ENCODE data around the gene G3BP1. TPM values are rescaled to one million over a fixed set of nuclear protein-coding genes. Genes with fewer than 3 reads are reported as not detected.
A peak's percentile ranks its signal among the peaks of the same experiment; 100 is the strongest.
"Not testable (repeated sequence)": the region's sequence is repeated elsewhere in the genome, so short reads cannot be mapped to it uniquely, and the experiment has no call there.

Gene G3BP1
- total RNA-seq, 2 experiments from 2014 or later: 253 to 280 TPM

DNA sequence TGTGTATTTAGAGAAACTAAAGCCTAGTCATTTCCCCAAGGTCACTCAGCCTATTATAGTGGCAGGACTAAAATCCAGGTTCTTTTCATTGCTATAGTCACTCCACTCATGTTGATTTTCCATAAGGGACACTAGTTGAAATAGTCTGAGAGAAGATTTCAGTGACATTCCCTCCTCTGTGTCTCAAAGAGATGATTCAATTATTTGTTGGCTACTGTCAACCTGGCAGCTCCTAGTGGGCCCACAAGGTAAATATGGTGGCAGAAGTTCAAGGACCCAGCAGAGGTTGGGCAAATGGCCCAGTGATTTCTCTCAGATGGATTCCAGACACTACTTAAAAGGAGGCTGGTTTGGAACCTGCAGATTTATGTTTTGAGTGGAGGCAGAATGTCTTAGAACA is 48.1 kb downstream of the G3BP1 start:
- ChIA-PET CTCF (interaction anchor here (0.5 to 0.9 kb wide), 2 partner anchors 28 to 323 kb away, joined by 3 to 4 read pairs; no protein-coding TSS in a partner anchor), POLR2A (no interaction called here)
- ATAC-seq: no peak
- no peak for DNase-seq
- Mint-ChIP-seq H3K4me3 (no peak overlapping the region), H3K36me3 (ENCODE audit: low read depth) (peaks cover 16% of the 10 kb centered on the region), H3K27ac (no peak overlapping the region), H3K4me1 (no peaks in the 10 kb centered on the region), H3K9me3 (ENCODE audit: low read depth) (no peaks in the 10 kb centered on the region), H3K27me3 (no peaks in the 10 kb centered on the region)
- intact Hi-C loops (cut with DNase I, micrococcal nuclease): no loop called here

DNA sequence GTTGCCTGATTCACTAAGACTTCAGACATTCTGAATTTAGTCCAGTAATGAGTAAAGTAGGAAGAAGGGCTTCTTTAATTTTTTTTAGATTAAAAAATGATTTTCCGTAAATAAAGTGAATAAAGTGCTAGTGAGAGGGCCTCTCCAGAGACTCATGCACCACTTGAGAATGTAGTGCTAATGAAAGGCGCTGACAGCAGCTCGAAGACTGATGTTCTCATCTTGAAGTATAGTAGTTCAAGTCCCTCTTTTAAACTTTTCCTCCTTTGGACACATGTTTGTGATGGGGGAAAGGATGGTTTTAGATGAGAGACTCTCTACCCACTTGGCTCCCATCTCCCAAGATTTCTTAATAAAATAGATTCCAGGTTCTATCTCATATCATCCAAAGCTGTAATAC is 48.5 kb downstream of the G3BP1 start:
- ATAC-seq (no peak), DNase-seq (no peak)
- no peaks in the 10 kb centered on the region for H3K4me1 Mint-ChIP-seq
- peaks cover 17% of the 10 kb centered on the region for H3K36me3 Mint-ChIP-seq (ENCODE audit: low read depth)
- H3K27me3 Mint-ChIP-seq: no peaks in the 10 kb centered on the region
- H3K27ac Mint-ChIP-seq: no peak overlapping the region
- no peaks in the 10 kb centered on the region for H3K9me3 Mint-ChIP-seq (ENCODE audit: low read depth)
- POLR2A ChIA-PET: no interaction called here
- CTCF ChIA-PET: interaction anchor here (0.9 kb wide), 1 partner anchor 323 kb away, joined by 3 read pairs; no protein-coding TSS in a partner anchor
- H3K4me3 Mint-ChIP-seq: no peak overlapping the region
- intact Hi-C loops (cut with DNase I, micrococcal nuclease): no loop called here

DNA sequence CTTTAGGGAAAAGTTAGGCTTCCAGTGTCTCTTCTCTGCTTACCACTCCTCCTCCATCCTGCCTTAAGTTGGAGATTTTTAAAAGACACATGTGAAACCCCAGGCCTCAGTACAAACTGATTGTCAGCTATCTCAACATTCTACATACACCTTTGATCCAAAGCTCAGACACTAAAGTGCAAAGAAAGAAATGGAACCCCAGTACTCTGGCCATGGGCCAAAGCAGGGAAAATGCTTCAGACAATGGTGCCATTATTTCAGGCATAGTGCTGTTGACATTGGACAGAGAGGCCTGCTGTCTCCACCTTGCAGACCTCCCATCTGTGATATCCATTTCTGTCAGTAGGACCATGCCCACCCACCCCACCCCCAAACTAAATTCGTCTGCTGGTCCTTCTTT is 49.1 kb downstream of the G3BP1 start:
- ChIA-PET CTCF (interaction anchor here (0.9 kb wide), 1 partner anchor 322 kb away, joined by 3 read pairs; no protein-coding TSS in a partner anchor), POLR2A (no interaction called here)
- DNase-seq (no peak), ATAC-seq (no peak)
- Mint-ChIP-seq H3K36me3 (ENCODE audit: low read depth) (peaks cover 14% of the 10 kb centered on the region), H3K27me3 (no peaks in the 10 kb centered on the region), H3K27ac (no peak overlapping the region), H3K4me1 (no peaks in the 10 kb centered on the region), H3K4me3 (no peak overlapping the region), H3K9me3 (ENCODE audit: low read depth) (no peaks in the 10 kb centered on the region)
- intact Hi-C loops (cut with DNase I, micrococcal nuclease): no loop called here

DNA sequence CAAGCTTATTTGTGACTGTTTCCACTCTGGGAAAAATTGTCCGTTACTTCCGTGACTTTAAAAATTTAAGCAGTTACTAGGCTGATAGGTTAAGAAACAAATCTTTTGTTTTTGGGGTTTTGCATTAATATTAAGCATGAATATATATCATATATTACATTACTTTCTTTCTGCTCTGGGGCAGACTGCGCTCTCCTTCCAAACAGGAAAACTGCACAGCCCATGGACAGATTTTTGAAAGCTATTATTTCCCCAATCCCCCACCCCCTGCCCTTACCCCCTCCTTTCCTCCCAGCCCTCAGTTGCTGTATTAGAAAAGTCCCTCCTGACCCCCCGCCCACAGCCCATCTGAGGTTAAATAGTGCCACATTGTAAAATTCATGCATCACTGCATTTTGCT is 50.4 kb downstream of the G3BP1 start:
- POLR2A ChIA-PET: no interaction called here
- no peak overlapping the region for H3K4me3 Mint-ChIP-seq
- peaks cover 17% of the 10 kb centered on the region for H3K36me3 Mint-ChIP-seq (ENCODE audit: low read depth)
- CTCF ChIA-PET: no interaction called here
- no peak for ATAC-seq
- H3K9me3 Mint-ChIP-seq (ENCODE audit: low read depth): no peaks in the 10 kb centered on the region
- intact Hi-C loops (cut with DNase I, micrococcal nuclease): no loop called here
- no peak overlapping the region for H3K27ac Mint-ChIP-seq
- no peaks in the 10 kb centered on the region for H3K4me1 Mint-ChIP-seq
- H3K27me3 Mint-ChIP-seq: no peaks in the 10 kb centered on the region
- no peak for DNase-seq

DNA sequence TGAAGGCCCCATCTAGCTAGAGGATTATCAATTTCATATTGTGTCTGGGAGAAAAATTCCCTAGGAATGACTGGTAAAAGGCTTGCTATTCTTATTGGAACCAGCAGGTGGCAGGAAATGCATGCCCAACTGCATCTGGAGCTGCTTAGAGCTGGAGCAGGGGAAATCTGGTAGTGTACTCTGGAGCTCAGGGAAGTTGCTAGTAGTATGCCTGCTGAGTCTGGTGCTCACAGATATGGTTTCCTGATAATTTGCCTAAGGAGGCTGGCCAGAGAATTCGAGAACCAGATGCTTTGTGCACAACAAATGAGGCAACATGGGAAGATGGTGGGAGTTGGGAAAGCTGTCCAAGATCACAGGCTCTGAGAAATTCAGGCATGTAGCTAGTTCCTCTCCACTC is 53.7 kb downstream of the G3BP1 start:
- CTCF ChIA-PET: interaction anchor here (0.6 to 3.6 kb wide), 25 partner anchors 8 to 701 kb away, joined by 3 to 97 read pairs (median 3); no protein-coding TSS in a partner anchor
- no peak for ATAC-seq
- H3K36me3 Mint-ChIP-seq (ENCODE audit: low read depth): peaks cover 34% of the 10 kb centered on the region
- DNase-seq: peak; percentile 47
- peaks cover 6% of the 10 kb centered on the region for H3K4me1 Mint-ChIP-seq
- no peak overlapping the region for H3K4me3 Mint-ChIP-seq
- intact Hi-C loops (cut with DNase I, micrococcal nuclease): loop anchor here (1.0 to 5.0 kb wide), 6 partner anchors 318 to 680 kb away; no protein-coding TSS in a partner anchor
- H3K9me3 Mint-ChIP-seq (ENCODE audit: low read depth): no peaks in the 10 kb centered on the region
- H3K27me3 Mint-ChIP-seq: no peaks in the 10 kb centered on the region
- POLR2A ChIA-PET: no interaction called here
- H3K27ac Mint-ChIP-seq: no peak overlapping the region

DNA sequence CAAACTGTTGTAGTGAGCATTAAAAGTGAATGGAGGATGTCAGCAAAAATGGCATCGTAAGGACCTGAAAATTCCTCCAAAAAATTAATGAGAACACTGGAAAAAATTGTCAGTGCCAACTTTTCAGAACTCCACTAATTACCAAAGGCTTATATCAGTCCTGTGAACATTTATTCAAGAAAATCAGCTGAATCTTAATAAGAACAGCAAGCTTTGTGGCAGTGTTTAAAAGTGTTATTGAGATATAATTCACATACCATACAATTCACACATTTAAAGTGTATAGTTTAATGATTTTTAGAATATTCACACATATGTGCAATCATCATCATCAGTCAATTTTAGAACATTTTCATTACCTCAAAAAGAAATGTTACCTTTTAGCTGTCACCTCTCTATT is 57.6 kb downstream of the G3BP1 start:
- ATAC-seq: no peak

DNA sequence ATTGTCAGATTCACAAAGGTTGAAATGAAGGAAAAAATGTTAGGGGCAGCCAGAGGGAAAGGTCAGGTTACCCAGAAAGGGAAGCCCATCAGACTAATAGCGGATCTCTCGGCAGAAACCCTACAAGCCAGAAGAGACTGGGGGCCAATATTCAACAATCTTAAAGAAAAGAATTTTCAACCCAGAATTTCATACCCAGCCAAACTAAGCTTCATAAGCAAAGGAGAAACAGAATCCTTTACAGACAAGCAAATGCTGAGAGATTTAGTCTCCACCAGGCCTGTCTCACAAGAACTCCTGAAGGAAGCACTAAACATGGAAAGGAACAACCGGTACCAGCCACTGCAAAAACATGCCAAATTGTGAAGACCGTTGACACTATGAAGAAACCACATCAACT is 61.1 kb downstream of the G3BP1 start:
- peaks cover 20% of the 10 kb centered on the region for H3K4me1 Mint-ChIP-seq
- DNase-seq; ATAC-seq; H3K27me3 Mint-ChIP-seq; POLR2A ChIA-PET; H3K27ac Mint-ChIP-seq; H3K4me3 Mint-ChIP-seq; intact Hi-C loops (cut with DNase I, micrococcal nuclease); CTCF ChIA-PET: not testable (repeated sequence)
- H3K36me3 Mint-ChIP-seq (ENCODE audit: low read depth): peaks cover 47% of the 10 kb centered on the region
- peaks cover 41% of the 10 kb centered on the region for H3K9me3 Mint-ChIP-seq (ENCODE audit: low read depth)

More for the DNA sequence above, 57.6 kb downstream of the G3BP1 start:
- Mint-ChIP-seq H3K9me3 (ENCODE audit: low read depth) (peaks cover 22% of the 10 kb centered on the region), H3K4me3 (no peak overlapping the region), H3K27ac (no peak overlapping the region), H3K4me1 (peaks cover 20% of the 10 kb centered on the region), H3K36me3 (ENCODE audit: low read depth) (peaks cover 60% of the 10 kb centered on the region), H3K27me3 (no peaks in the 10 kb centered on the region)
- CTCF ChIA-PET: interaction anchor here (0.6 to 1.9 kb wide), 2 partner anchors 23 to 314 kb away, joined by 3 to 7 read pairs; no protein-coding TSS in a partner anchor
- POLR2A ChIA-PET: no interaction called here
- intact Hi-C loops (cut with DNase I, micrococcal nuclease): loop anchor here (5.0 kb wide), 2 partner anchors 443 to 518 kb away; no protein-coding TSS in a partner anchor
- DNase-seq: no peak

DNA sequence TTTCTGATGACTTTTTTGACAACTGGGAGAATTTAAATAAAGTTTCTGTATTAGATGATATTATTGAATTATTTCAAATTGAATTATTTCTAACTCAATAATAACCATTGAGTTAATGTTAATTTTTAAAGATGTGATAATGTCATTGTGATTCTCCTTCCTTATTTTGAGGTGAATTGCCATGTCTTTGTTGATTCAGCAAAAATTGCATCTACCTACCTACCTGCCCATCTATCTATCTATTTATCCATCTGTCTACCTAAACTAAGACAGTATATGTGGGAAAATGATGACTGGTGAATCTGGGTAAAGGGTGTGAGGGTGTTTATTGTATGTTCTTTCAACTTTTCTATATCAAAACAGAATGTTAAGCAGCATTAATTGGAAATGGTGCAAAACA is 75.0 kb downstream of the G3BP1 start:
- H3K36me3 Mint-ChIP-seq (ENCODE audit: low read depth): no peaks in the 10 kb centered on the region
- no peak overlapping the region for H3K4me3 Mint-ChIP-seq
- no peak overlapping the region for H3K27ac Mint-ChIP-seq
- H3K27me3 Mint-ChIP-seq: no peaks in the 10 kb centered on the region
- DNase-seq (no peak), ATAC-seq (no peak)
- ChIA-PET POLR2A (no interaction called here), CTCF (no interaction called here)
- no peaks in the 10 kb centered on the region for H3K4me1 Mint-ChIP-seq
- intact Hi-C loops (cut with DNase I, micrococcal nuclease): no loop called here
- H3K9me3 Mint-ChIP-seq (ENCODE audit: low read depth): no peaks in the 10 kb centered on the region

DNA sequence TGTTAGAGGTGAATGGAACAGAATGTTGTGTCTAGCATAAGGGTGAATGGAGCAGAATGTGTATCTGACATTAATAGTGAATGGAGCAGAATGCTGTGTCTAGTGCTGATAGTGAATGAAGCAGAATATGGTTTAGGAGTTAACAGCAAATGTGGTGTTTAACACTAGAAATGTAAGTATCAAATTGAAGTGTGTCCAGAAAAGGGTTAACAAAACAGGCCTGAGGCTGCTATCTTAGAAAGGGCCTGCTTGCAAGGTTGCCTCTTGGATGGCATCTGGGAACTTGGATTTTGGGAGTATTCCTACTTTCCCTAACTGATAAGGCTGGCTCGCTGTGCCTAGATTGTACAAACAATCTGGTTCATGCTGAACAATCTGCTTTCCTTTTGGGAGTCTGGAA is 76.1 kb downstream of the G3BP1 start:
- CTCF ChIA-PET: no interaction called here
- H3K4me3 Mint-ChIP-seq: no peak overlapping the region
- no peaks in the 10 kb centered on the region for H3K36me3 Mint-ChIP-seq (ENCODE audit: low read depth)
- ATAC-seq (no peak), DNase-seq (no peak)
- POLR2A ChIA-PET: no interaction called here
- intact Hi-C loops (cut with DNase I, micrococcal nuclease): no loop called here
- H3K27ac Mint-ChIP-seq: no peak overlapping the region
- H3K4me1 Mint-ChIP-seq: no peaks in the 10 kb centered on the region
- no peaks in the 10 kb centered on the region for H3K9me3 Mint-ChIP-seq (ENCODE audit: low read depth)
- no peaks in the 10 kb centered on the region for H3K27me3 Mint-ChIP-seq

DNA sequence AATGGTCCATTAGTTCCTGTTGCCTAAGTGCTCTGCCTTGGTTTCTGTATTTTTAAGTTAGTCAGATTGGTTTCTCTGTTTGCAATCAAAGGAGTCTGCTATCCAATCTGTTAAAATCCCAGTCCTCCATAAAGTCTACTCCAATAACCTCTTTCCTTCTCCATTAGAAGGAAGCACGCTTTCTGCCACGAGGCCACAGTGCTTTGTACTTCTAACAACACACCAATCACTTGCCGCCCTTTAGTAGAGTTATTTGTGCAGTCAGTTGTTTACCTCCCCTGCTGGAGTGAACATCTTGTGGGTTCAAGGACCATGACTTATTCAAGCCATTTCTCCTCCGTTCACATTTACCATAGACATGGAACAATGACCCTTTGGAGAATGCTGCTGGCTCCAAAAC is 83.9 kb downstream of the G3BP1 start:
- Mint-ChIP-seq H3K9me3 (ENCODE audit: low read depth) (no peaks in the 10 kb centered on the region), H3K36me3 (ENCODE audit: low read depth) (no peaks in the 10 kb centered on the region), H3K27ac (no peak overlapping the region), H3K4me3 (no peak overlapping the region), H3K4me1 (no peaks in the 10 kb centered on the region), H3K27me3 (no peaks in the 10 kb centered on the region)
- ATAC-seq: no peak
- intact Hi-C loops (cut with DNase I, micrococcal nuclease): no loop called here
- ChIA-PET CTCF (no interaction called here), POLR2A (no interaction called here)
- DNase-seq: no peak

DNA sequence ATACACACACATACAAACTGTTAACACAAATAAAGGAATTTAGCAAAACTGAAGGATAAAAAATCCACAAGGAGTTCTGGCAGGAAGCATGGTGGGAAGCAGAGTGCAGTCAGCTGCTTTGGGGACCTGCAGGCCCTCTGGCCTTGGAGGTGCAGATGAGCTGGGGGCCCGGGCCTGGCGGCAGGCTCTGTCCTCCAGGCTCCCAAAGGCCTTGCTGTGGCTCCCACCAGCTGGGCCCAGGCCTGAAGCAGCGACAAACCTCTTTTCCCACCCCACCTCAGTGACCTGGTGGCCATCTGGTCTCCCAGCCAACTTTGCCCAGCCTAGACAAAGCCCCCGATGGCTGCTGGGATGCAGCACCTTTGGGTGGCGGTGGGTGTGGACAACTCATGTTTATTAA is 85.1 kb downstream of the G3BP1 start:
- DNase-seq (no peak), ATAC-seq (no peak)
- H3K27ac Mint-ChIP-seq: no peak overlapping the region
- H3K27me3 Mint-ChIP-seq: no peaks in the 10 kb centered on the region
- intact Hi-C loops (cut with DNase I, micrococcal nuclease): no loop called here
- no peaks in the 10 kb centered on the region for H3K36me3 Mint-ChIP-seq (ENCODE audit: low read depth)
- H3K4me1 Mint-ChIP-seq: no peaks in the 10 kb centered on the region
- no peaks in the 10 kb centered on the region for H3K9me3 Mint-ChIP-seq (ENCODE audit: low read depth)
- ChIA-PET POLR2A (no interaction called here), CTCF (no interaction called here)
- no peak overlapping the region for H3K4me3 Mint-ChIP-seq

DNA sequence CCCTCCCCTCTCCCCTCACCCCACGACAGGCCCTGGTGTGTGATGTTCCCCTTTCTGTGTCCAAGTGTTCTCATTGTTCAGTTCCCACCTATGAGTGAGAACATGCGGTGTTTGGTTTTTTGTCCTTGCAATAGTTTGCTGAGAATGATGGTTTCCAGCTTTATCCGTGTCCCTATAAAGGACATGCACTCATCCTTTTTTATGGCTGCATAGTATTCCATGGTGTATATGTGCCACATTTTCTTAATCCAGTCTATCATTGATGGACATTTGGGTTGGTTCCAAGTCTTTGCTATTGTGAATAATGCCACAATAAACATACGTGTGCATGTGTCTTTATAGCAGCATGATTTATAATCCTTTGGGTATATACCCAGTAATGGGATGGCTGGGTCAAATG is 89.1 kb downstream of the G3BP1 start:
- DNase-seq; intact Hi-C loops (cut with DNase I, micrococcal nuclease); H3K27ac Mint-ChIP-seq; CTCF ChIA-PET; ATAC-seq; H3K4me1 Mint-ChIP-seq; POLR2A ChIA-PET; H3K9me3 Mint-ChIP-seq (ENCODE audit: low read depth); H3K36me3 Mint-ChIP-seq (ENCODE audit: low read depth); H3K4me3 Mint-ChIP-seq; H3K27me3 Mint-ChIP-seq: not testable (repeated sequence)
